BLaER1 (cell line): ENCODE results near the gene LGALS1.
"Not testable (repeated sequence)": the region's sequence is repeated elsewhere in the genome, so short reads cannot be mapped to it uniquely, and the experiment has no call there.

Experiments
- H3K27ac ChIP-seq: shearing (Covaris generic); formaldehyde crosslinking; 2 replicates; pipeline ENCODE4 v1.8.1; 2022
- H3K27me3 ChIP-seq: shearing (Covaris generic); formaldehyde crosslinking; 2 replicates; pipeline ENCODE4 v1.8.1; 2022
- H3K36me3 ChIP-seq: shearing (Covaris generic); formaldehyde crosslinking; 2 replicates; pipeline ENCODE4 v1.8.1; 2022
- H3K4me1 ChIP-seq: shearing (Covaris generic); formaldehyde crosslinking; 2 replicates; pipeline ENCODE4 v1.8.1; 2022
- H3K4me2 ChIP-seq: shearing (Covaris generic); formaldehyde crosslinking; 2 replicates; pipeline ENCODE4 v1.8.1; 2022
- H3K4me3 ChIP-seq: shearing (Covaris generic); formaldehyde crosslinking; 2 replicates; pipeline ENCODE4 v1.8.1; 2022
- H3K9ac ChIP-seq: shearing (Covaris generic); formaldehyde crosslinking; 2 replicates; pipeline ENCODE4 v1.8.1; 2022
- H3K9me3 ChIP-seq: shearing (Covaris generic); formaldehyde crosslinking; 2 replicates; pipeline ENCODE4 v1.8.1; 2022
- H4K20me1 ChIP-seq: shearing (Covaris generic); formaldehyde crosslinking; 2 replicates; pipeline ENCODE4 v1.8.1; 2022
- Cebpa-rat ChIP-seq: shearing (Covaris generic); IDR thresholded peaks from 2 replicates; pipeline ENCODE4 v1.8.1; 2022

Gene LGALS1

DNA sequence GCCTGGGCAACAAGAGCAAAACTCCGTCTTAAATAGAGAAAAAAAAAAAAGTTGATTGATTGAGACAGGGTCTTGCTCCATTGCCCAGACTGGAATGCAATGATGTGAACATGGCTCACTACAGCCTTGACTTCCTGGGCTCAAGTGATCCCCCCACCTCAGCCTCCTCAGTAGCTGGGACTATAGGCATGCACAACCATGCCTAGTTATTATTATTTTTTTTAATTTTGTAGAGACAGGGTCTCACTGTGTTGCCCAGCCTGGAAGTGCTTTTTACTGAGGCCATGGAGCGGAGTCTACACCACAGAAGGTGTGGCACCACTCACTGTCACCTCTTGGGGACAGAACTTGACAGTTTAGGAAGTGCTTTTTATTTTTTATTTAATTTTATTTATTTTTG is 39.2 kb downstream of the LGALS1 start:
- no peak overlapping the region for H3K4me3 ChIP-seq
- peaks cover 34% of the 10 kb centered on the region for H3K36me3 ChIP-seq
- no peak overlapping the region for H3K27ac ChIP-seq
- H3K9me3 ChIP-seq, result peaks cover 4% of the 10 kb centered on the region; the same call in 1 of the 2 replicates
- H3K4me2 ChIP-seq, result peak overlapping the region; percentile 95; the same call in 1 of the 2 replicates
- no peak for TF ChIP-seq Cebpa-rat
- H3K9ac ChIP-seq, result no peak overlapping the region
- peaks cover 58% of the 10 kb centered on the region for H3K4me1 ChIP-seq
- H3K27me3 ChIP-seq, result no peaks in the 10 kb centered on the region
- H4K20me1 ChIP-seq, result no peaks in the 10 kb centered on the region

DNA sequence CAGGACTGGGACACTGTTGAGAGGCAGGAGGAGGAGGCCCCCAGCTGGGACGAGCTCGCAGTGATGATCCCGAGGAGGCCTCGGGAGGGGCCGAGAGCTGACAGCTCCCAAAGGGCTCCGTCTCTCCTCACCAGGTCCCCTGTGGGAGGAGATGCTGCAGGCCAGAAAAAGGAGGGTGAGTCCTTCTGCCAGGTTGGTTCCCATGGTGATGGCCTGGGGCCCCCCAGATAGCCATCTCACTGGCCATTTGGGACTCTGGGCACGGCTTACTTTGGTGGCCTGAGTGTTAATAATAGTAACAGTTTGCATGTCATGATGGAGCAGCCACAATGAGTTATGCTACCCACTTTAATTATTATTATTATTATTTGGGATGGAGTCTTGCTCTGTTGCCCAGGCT is 40.3 kb downstream of the LGALS1 start:
- Histone ChIP-seq H3K4me1 (peaks cover 50% of the 10 kb centered on the region), H4K20me1 (no peaks in the 10 kb centered on the region), H3K9me3 (peaks cover 4% of the 10 kb centered on the region; the same call in 1 of the 2 replicates), H3K4me3 (no peak overlapping the region), H3K27me3 (no peaks in the 10 kb centered on the region), H3K9ac (peak overlapping the region; percentile 57), H3K4me2 (peak overlapping the region; percentile 95), H3K27ac (no peak overlapping the region), H3K36me3 (peaks cover 30% of the 10 kb centered on the region)
- TF ChIP-seq Cebpa-rat, result no peak

GRCh38 chr22:37716708-37717107 is 41.3 kb downstream of the LGALS1 start:
- Histone ChIP-seq H3K4me3 (peak overlapping the region; percentile 54), H4K20me1 (no peaks in the 10 kb centered on the region), H3K27me3 (no peaks in the 10 kb centered on the region), H3K9ac (peak overlapping the region; percentile 57; the same call in 1 of the 2 replicates), H3K4me1 (peaks cover 47% of the 10 kb centered on the region), H3K27ac (peak overlapping the region; percentile 65), H3K4me2 (peak overlapping the region; percentile 95), H3K9me3 (peaks cover 4% of the 10 kb centered on the region; the same call in 1 of the 2 replicates), H3K36me3 (peaks cover 30% of the 10 kb centered on the region)
- peak; percentile 64 for TF ChIP-seq Cebpa-rat

DNA sequence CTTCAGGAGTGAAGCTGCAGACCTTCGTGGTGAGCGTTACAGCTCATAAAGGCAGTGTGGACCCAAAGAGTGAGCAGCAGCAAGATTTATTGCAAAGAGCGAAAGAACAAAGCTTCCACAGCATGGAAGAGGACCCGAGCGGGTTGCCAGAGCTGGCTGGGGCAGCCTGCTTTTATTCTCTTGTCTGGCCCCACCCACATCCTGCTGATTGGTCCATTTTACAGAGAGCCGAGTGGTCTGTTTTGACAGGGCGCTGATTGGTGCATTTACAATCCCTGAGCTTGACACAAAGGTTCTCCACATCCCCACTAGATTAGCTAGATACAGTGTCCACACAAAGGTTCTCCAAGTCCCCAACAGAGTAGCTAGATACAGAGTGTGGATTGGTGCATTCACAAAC is 41.8 kb downstream of the LGALS1 start:
- Histone ChIP-seq H3K36me3 (peaks cover 32% of the 10 kb centered on the region; the same call in 1 of the 2 replicates), H3K4me1 (peaks cover 47% of the 10 kb centered on the region), H3K9ac (0 out of 2 replicates have a peak overlapping the region, but pooled peaks have one; percentile 57), H3K4me2 (peak overlapping the region; percentile 95), H3K27ac (peak overlapping the region; percentile 65), H3K4me3 (peak overlapping the region; percentile 54; the same call in 1 of the 2 replicates)
- not testable (repeated sequence) for H4K20me1 ChIP-seq, H3K27me3 ChIP-seq, H3K9me3 ChIP-seq

- not testable (repeated sequence) for H3K4me3 ChIP-seq, H3K9me3 ChIP-seq, H4K20me1 ChIP-seq, H3K27ac ChIP-seq, H3K27me3 ChIP-seq, H3K9ac ChIP-seq
- Histone ChIP-seq H3K36me3 (peaks cover 36% of the 10 kb centered on the region; the same call in 1 of the 2 replicates), H3K4me2 (peak overlapping the region; percentile 95; the same call in 1 of the 2 replicates), H3K4me1 (peaks cover 46% of the 10 kb centered on the region)
Measured at GRCh38 chr22:37717746-37718305, 42.4 kb downstream of the LGALS1 start.

DNA sequence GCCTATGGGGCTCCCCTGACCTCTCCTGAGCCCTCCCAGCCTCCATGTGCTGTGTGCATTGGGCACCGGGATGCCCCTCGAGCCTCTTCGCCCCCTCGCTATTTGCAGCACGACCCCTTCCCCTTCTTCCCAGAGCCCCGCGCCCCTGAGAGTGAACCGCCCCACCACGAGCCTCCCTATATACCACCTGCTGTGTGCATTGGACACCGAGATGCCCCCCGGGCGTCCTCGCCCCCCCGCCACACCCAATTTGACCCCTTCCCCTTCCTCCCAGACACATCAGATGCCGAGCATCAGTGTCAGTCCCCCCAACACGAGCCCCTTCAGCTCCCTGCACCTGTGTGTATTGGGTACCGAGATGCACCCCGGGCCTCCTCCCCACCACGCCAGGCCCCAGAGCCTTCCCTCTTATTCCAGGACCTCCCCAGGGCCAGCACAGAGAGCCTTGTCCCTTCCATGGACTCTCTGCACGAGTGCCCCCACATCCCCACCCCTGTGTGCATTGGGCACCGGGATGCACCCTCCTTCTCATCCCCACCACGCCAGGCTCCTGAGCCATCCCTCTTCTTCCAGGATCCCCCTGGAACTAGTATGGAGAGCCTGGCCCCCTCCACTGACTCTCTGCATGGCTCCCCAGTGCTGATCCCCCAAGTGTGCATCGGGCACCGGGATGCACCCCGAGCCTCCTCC is 50.3 kb downstream of the LGALS1 start:
- Histone ChIP-seq H3K4me1 (peaks cover 42% of the 10 kb centered on the region), H3K36me3 (peaks cover 47% of the 10 kb centered on the region), H3K4me3 (no peak overlapping the region), H3K27ac (no peak overlapping the region), H3K4me2 (no peak overlapping the region), H3K27me3 (no peaks in the 10 kb centered on the region), H4K20me1 (no peaks in the 10 kb centered on the region), H3K9me3 (peaks cover 15% of the 10 kb centered on the region), H3K9ac (no peak overlapping the region)
- no peak for TF ChIP-seq Cebpa-rat

DNA sequence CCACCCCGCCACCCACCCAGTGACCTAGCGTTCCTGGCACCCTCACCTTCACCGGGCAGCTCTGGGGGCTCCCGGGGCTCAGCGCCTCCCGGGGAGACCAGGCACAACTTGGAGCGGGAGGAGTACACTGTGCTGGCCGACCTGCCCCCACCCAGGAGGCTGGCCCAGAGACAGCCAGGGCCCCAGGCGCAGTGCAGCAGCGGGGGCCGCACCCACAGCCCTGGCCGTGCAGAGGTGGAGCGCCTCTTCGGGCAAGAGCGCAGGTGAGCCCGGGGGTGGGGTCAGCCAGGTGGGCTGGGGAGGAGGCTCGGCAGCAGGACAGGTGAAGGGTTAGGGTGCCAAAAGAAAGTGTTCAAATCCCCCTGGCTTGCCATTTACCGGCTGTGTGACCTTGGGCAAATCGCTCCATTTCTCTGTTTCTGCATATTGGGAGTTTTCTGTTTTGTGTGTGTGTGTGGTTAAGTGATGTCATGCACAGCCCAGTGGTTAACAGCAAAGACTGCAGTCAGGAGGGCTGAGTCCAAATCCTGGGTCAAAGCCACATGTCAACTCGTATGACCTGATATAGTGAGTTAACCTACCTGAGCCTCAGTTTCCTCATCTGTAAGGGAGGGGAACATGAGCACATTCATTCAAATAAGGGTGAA is 50.9 kb downstream of the LGALS1 start:
- peak overlapping the region; percentile 5; the same call in 1 of the 2 replicates for H3K4me2 ChIP-seq
- H3K27me3 ChIP-seq, result no peaks in the 10 kb centered on the region
- no peak for TF ChIP-seq Cebpa-rat
- H3K4me1 ChIP-seq, result peaks cover 48% of the 10 kb centered on the region
- H3K9me3 ChIP-seq, result peaks cover 15% of the 10 kb centered on the region
- H3K4me3 ChIP-seq, result no peak overlapping the region
- no peak overlapping the region for H3K27ac ChIP-seq
- no peak overlapping the region for H3K9ac ChIP-seq
- H4K20me1 ChIP-seq, result no peaks in the 10 kb centered on the region
- peaks cover 44% of the 10 kb centered on the region for H3K36me3 ChIP-seq

GRCh38 chr22:37728620-37729019 is 53.2 kb downstream of the LGALS1 start:
- peak overlapping the region; percentile 60; the same call in 1 of the 2 replicates for H3K27ac ChIP-seq
- peaks cover 9% of the 10 kb centered on the region for H3K9me3 ChIP-seq
- no peaks in the 10 kb centered on the region for H3K27me3 ChIP-seq
- no peak overlapping the region for H3K9ac ChIP-seq
- peaks cover 24% of the 10 kb centered on the region for H3K36me3 ChIP-seq
- H3K4me3 ChIP-seq, result no peak overlapping the region
- H3K4me1 ChIP-seq, result peaks cover 71% of the 10 kb centered on the region
- no peak for TF ChIP-seq Cebpa-rat
- H3K4me2 ChIP-seq, result 0 out of 2 replicates have a peak overlapping the region, but pooled peaks have one; percentile 15
- H4K20me1 ChIP-seq, result no peaks in the 10 kb centered on the region
